ENCODE data around the gene SAMD11.

Gene SAMD11

GRCh38 chr1:918843-919242 lies 4.9 kb upstream of the SAMD11 start:
- DNase-seq: no peak

DNA sequence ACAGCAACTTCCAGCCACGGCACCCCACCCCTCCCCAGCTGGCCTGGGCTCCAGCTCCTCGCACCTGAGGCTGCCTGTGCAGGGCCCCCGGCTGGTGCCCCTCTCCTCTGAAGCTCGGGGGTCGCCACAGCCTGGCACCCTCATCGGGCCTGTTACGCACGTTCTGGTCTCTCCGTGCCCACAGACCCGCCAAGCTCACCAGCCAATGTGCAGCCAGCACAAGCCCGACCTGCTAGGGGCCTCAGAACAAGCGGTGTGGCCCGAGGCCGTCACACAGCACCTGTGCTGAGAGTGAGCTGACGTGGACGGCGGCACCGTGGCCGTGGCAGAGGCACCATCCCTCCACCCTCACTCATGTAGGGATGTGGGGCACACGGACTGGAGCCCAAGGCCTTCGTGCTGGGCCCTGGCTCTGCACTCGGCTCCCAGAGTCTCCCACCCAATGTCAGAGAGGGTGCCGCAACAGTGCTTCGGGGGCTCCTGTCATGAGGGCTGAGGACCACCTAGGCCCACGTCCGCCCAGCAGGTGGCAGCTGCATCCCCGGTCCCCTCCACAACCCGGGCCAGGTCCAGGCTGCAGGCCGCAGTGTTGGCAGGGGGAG lies 4.4 kb upstream of the SAMD11 start:
- no peak for DNase-seq

DNA sequence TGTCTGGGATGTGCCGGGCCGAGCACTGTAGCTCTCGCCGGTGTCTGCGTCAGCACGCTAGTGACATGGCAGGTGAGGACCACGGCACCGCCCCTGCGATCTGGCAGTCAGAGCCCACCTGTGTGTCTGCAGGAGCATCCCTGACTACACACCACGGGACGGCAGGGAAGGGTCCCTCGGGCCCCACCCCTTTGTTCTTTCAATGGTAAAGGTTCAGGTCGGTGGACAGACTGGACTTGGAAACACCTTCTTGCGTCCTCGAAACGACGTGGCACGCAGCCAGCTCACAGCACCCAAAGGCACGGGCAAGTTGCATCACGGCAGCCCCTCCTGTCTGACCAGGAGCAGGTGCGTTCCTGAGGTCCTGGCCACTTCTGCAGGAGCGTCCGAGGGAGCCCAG lies 3.7 kb upstream of the SAMD11 start:
- DNase-seq: peak; percentile 44

DNA sequence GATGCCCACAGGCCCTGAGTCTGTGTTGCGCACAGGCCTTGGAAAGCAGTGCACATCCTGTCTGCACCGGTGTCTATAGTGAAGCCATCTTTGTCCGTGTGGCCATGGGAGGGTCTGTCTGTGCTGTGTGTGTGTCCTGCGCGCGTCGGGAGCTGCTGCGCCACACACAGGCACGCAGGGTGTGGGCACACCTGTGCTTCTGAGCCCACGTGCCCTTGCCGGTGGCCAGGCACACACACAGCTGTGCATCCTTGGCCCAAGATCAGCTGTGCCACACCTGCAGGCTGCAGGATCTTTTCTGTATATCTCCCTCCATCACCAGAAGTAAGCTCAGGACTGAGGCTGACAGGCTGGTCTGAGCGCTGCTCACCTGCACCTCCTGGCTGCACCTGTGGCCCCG lies 3.2 kb upstream of the SAMD11 start:
- DNase-seq: peak; percentile 62

DNA sequence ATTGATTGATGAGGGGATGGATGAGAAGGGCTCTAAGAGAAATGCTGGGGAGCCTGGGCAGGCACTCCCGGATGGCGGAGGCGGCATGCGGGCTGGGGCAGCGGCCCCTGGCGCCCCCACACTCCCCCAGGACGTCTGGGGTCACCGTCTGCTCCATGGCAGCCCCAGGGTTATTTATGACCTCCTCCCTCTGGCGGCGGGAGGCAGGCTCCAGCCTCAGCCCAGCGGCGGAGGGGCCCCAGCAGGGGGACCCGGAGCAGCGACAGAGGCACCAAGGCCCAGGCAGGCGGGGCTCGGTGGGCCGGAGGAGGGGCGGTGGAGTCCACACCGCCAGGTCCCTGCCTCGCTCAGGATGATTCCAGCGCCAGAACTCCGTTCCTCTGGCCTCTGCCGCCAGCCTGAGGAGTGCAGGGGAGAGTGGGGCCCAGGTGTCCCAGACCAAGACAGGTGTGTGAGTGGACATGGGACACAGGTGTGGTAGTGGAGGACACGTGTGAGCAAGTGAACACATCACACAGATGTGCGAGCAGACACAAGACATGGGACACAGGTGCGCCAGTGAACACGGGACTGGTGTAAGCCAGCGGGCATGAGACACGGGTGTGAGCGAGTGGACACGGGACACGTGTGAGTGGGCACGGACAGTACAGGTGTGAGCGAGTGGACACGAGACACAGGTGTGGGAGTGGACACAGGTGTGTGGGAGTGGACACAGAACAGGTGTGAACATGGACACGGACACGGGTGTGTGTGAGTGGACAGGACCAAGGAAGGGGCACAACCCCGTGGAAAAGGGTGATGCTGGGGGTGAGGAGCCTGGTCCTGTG lies 2.5 kb upstream of the SAMD11 start:
- DNase-seq: peak; percentile 86

DNA sequence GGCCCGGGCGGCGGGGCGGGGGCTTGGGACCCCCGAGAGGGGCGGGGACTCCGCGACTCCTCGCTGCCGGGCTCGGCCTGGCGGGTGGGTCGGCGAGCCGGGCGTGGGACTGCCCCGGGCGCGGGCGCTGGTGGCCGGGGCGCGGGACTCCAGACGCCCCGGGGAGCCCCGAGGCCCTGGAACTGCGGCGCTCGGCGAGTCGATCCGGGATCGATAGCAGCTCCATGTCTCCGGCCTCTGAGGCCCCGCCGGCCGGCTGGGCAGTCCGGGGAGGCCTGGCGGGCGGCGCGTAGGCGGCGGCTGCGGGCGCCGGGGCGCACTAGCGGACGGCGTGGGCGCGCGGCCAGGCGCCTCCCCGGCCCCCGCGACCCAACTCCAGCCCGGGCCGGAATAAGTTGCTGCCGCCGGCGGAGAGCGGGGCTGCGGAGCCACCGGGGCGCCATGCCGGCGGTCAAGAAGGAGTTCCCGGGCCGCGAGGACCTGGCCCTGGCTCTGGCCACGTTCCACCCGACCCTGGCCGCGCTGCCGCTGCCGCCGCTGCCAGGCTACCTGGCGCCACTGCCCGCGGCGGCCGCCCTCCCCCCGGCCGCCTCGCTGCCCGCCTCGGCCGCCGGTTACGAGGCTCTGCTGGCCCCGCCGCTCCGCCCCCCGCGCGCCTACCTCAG lies 400 bp downstream of the SAMD11 start:
- DNase-seq: no peak

GRCh38 chr1:924656-925560 lies 1.2 kb downstream of the SAMD11 start:
- DNase-seq: peak; percentile 52

DNA sequence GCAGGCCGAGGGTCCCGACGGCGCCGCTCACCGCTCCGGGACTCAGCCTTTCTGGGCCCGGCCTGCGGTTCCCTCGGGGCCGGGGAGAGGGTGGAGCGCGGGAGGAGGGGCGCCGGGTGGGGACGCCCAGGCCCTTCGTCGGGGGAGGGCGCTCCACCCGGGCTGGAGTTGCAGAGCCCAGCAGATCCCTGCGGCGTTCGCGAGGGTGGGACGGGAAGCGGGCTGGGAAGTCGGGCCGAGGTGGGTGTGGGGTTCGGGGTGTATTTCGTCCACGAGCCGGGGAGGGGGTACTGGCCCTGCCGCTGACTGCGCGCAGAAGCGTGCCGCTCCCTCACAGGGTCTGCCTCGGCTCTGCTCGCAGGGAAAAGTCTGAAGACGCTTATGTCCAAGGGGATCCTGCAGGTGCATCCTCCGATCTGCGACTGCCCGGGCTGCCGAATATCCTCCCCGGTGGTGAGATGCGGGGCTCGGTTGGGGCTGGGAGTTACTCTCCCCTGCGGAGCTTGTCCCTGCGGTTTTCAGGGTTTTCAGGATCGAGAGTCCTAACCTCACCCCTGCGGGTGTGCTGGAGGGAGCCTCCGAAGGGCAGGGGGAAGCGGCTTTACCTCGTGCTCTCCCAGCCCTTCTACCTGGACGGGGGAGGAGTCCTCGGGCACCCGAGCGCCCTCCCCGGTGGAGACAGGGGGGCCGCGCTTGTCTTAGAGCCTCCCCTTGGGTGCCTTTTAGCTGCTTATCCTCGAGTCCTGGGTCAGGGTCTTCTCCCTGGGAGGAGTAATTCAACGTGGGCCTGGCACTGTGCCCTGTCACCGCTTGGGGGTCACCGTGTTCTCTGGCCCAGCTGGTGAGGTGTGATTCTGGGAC lies 2.1 kb downstream of the SAMD11 start:
- peak; percentile 50 for DNase-seq

DNA sequence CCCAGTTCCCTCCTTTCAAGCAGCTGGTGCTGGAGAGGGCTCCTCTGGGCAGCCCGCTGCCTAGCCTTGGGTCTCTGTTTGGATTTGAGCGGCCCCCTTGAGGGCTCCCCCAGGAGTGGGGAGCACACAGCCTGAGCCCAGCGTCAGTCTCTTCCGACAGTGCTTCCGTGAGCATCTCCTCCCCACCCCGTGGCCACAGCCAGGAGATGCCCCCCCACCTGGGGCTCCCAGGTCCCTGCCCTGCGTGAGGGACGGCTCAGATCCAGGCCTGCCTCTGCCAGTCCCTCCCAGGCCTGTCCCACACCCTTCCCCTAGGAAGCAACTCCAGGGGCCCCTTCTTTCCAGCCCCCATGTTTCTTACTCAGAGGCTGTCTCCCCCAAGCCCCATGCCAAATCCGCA lies 3.5 kb downstream of the SAMD11 start:
- DNase-seq: no peak

DNA sequence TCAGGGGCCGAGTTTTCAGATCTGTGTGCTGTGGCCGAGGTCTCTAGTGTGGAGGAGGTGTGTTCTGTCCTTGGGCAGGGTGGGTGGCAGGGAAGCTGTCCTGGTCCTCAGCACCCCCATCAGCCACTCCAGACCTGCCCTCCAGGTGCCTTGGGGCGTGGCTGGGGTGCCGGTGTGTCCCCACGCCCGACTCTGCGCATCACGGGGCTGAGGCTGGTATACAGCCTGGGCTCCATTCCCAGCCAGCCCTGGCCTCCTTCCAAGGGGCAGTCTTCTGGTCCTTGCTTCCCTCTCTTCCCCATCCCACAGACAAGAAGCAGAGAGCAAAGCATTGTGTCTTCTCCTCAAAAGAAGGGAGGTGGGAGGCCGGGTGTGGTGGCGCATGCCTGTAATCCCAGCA lies 4.0 kb downstream of the SAMD11 start:
- no peak for DNase-seq

DNA sequence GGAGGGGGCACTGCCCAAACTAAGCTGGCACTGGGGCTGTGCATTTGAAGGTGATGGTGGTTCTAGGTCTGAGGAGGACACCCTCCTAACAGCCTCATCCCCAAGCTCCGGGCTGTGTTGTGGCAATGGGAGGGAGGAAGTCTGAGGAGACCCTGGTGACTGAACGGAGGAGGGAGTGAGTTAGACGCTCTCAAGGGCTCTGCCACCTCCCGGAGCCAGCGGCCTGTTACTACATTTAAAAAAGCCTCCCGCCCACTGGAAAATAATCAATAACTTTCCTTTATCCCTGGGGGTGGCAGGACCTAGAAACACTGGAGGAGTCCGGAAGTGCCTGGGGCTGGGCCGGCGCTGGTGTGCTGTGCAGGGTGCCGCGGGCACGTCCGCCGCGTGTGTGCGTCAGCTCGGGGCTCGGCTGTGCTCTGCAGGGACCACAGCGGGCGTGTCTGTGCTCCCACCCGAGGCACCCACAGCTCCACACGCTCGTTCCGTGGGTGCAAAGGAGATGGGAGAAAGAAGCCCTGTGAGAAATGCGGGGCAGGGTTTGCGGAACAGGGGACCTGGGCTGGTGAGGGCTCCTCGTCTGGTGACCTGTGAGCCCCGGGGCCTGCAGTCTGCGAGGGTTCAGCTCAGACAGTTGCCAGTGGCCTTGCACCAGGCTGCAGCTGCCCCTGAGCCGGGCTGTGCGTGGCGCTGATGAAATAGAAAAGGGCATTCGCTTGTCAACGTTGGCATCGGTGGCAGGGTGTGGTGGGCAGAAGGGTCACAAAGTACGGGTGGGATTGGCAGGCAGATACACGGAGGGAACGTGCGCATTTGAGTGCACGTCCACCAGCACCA lies 5.3 kb downstream of the SAMD11 start:
- no peak for DNase-seq

- DNase-seq: no peak
These were observed 6.2 kb downstream of the SAMD11 start for GRCh38 chr1:929712-930632.

DNA sequence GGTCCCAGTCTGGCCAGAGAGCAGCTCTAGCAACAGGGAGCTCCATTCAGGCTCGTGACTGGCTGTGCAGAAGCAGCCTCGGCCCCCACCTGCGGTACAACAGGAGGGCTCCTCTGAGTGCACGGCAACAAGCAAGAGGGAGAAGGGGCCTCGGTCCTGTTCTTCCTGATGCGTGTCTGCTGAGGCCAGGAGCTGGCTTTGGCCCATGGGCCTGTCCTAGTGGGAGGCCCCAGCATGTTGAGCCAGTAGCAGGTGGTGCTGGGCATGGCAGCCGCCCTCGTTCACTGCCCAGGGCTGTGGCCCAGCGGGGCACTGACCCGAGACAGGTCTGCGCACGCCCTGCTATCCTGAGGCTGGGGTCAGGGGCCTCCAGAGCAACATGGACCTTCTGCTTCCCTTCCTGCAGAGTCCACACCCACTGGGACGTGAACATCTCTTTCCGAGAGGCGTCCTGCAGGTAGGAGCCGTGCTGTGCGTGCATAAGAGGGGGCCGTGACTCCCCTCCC lies 7.0 kb downstream of the SAMD11 start:
- no peak for DNase-seq

GRCh38 chr1:931380-932172 lies 7.9 kb downstream of the SAMD11 start:
- DNase-seq: no peak

- DNase-seq: no peak
These were observed 8.4 kb downstream of the SAMD11 start for GRCh38 chr1:932173-932510.

- no peak for DNase-seq
These were observed 9.3 kb downstream of the SAMD11 start for GRCh38 chr1:932776-933602.

DNA sequence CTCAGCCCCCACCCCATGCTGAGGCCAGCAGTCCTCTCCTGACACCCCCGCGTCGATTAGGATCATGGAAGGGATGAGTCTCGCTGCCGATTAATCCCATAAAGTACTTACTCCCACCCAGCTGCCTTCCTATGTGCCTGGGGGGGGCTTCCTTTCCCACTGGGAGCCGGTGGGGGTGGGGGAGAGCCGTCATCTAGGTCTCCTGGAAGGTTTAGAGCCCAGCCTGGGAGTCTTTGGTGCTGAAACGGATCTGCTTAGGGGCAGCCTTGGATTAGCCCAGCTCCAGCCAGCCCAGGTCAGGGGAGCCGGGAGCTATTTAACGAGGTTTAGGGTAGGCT lies 9.8 kb downstream of the SAMD11 start:
- peak; percentile 76 for DNase-seq

Measured in COR-L47 (cell line).